Measurements from ENCODE around the gene DMXL1.

The DMXL1 gene

GRCh38 chr5:119048246-119048645 lies 22.6 kb upstream of the DMXL1 start:
- TF ChIP-seq POLR2AphosphoS5 (IDR thresholded peaks at IDR 0.05; ENCODE audit: low read depth, low read length) (no peak), SIN3A (IDR thresholded peaks at IDR 0.05; ENCODE audit: borderline replicate concordance, insufficient read depth, low read length) (no peak), REST (IDR thresholded peaks at IDR 0.05; ENCODE audit: insufficient read depth in 1 of 2, low read depth in 2 of 2, low read length in 2 of 2) (no peak), FOXP2 (optimal IDR thresholded peaks at IDR 0.05; ENCODE audit: borderline replicate concordance, extremely low read depth, extremely low read length, insufficient read depth) (no peak), TAF1 (IDR thresholded peaks at IDR 0.05; ENCODE audit: borderline replicate concordance, insufficient read depth, low read length) (no peak)

DNA sequence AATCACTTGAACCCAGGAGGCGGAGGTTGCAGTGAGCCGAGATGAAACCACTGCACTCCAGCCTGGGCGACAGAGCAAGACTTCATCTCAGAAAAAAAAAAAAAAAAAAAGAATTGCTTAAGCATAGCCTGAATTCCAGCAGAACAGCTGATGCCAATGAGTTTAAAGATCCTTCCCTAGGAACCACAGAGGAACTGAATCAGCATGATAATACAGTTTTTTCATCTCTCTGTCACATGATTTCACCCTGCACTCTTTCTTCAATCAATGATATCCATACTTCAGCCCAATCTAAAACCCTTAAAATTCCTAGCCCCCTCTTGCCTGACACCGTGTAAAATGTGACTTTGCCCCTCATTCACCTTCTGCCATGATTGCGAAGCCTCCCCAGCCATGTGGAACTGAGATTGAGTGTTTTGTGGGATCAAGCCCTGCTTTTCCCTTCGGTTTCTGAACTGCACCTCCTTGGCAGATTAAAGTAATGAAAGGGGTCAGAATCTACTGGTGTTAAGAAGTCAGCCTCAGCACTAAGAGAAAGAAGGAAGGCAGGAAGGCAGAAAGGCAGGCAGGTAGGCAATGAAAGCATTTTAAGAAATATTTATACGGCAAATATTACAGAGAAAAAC lies 20.9 kb upstream of the DMXL1 start:
- no peak for TF ChIP-seq SIN3A (IDR thresholded peaks at IDR 0.05; ENCODE audit: borderline replicate concordance, insufficient read depth, low read length)
- no peak for TF ChIP-seq REST (IDR thresholded peaks at IDR 0.05; ENCODE audit: insufficient read depth in 1 of 2, low read depth in 2 of 2, low read length in 2 of 2)
- no peak for TF ChIP-seq POLR2AphosphoS5 (IDR thresholded peaks at IDR 0.05; ENCODE audit: low read depth, low read length)
- no peak for TF ChIP-seq TAF1 (IDR thresholded peaks at IDR 0.05; ENCODE audit: borderline replicate concordance, insufficient read depth, low read length)
- TF ChIP-seq FOXP2 (optimal IDR thresholded peaks at IDR 0.05; ENCODE audit: borderline replicate concordance, extremely low read depth, extremely low read length, insufficient read depth) = no peak

GRCh38 chr5:119054101-119054500 lies 16.8 kb upstream of the DMXL1 start:
- TF ChIP-seq FOXP2 (optimal IDR thresholded peaks at IDR 0.05; ENCODE audit: borderline replicate concordance, extremely low read depth, extremely low read length, insufficient read depth) = no peak
- no peak for TF ChIP-seq POLR2AphosphoS5 (IDR thresholded peaks at IDR 0.05; ENCODE audit: low read depth, low read length)
- TF ChIP-seq SIN3A (IDR thresholded peaks at IDR 0.05; ENCODE audit: borderline replicate concordance, insufficient read depth, low read length) = no peak
- no peak for TF ChIP-seq TAF1 (IDR thresholded peaks at IDR 0.05; ENCODE audit: borderline replicate concordance, insufficient read depth, low read length)
- TF ChIP-seq REST (IDR thresholded peaks at IDR 0.05; ENCODE audit: insufficient read depth in 1 of 2, low read depth in 2 of 2, low read length in 2 of 2) = no peak

DNA sequence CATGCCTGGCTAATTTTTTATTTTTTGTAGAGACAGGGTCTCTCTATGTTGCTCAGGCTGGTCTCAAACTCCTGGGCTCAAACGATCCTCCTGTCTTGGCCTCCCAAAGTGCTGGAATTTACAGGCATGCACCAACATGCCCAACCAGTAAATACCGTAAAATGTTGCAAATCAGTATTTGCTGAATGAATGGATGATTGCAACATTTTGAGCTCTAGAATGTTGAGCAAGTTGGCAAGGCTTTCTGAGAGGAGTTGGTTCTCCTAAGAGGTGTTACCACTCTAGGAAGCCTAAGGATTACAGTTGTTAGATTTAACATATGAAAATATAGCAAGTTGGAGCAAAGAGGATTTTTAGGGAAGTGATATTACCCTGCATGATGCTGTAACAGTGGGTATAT lies 15.6 kb upstream of the DMXL1 start:
- no peak for TF ChIP-seq FOXP2 (optimal IDR thresholded peaks at IDR 0.05; ENCODE audit: borderline replicate concordance, extremely low read depth, extremely low read length, insufficient read depth)
- TF ChIP-seq REST (IDR thresholded peaks at IDR 0.05; ENCODE audit: insufficient read depth in 1 of 2, low read depth in 2 of 2, low read length in 2 of 2) = no peak
- no peak for TF ChIP-seq TAF1 (IDR thresholded peaks at IDR 0.05; ENCODE audit: borderline replicate concordance, insufficient read depth, low read length)
- TF ChIP-seq POLR2AphosphoS5 (IDR thresholded peaks at IDR 0.05; ENCODE audit: low read depth, low read length) = no peak
- no peak for TF ChIP-seq SIN3A (IDR thresholded peaks at IDR 0.05; ENCODE audit: borderline replicate concordance, insufficient read depth, low read length)

All from PFSK-1 (cell line).